Neural cell (in vitro differentiated cells): Measurements from ENCODE around the gene RAPGEF2. TPM values are rescaled to one million over a fixed set of nuclear protein-coding genes. Genes with fewer than 3 reads are reported as not detected.

ENCODE experiments used
- H2AFZ ChIP-seq: fragments of 200-600, 300-800 bp; sonication (generic), shearing (Covaris generic); 2 replicates; pipeline ENCODE4 v1.6.0; 2014; ENCODE audit warnings: low read depth, mild to moderate bottlenecking, antibody characterized with exemption, low read length, moderate library complexity
- H3F3A ChIP-seq: fragments of 200-600 bp; shearing (Covaris generic); 2 replicates; pipeline ENCODE4 v1.6.1; 2016; ENCODE audit warnings: mild to moderate bottlenecking, moderate library complexity, mixed read lengths, antibody characterized with exemption, low read length; ENCODE audit not compliant: insufficient read depth, poor library complexity, severe bottlenecking
- H3K27ac ChIP-seq: fragments of 200-600, 300-800 bp; sonication (generic), shearing (Covaris generic); 2 replicates; pipeline ENCODE4 v1.5.1; 2014; ENCODE audit warnings: mild to moderate bottlenecking, low read length, moderate library complexity
- H3K27me3 ChIP-seq: fragments of 300-800, 200-600 bp; sonication (generic), shearing (Covaris generic); 2 replicates; pipeline ENCODE4 v1.6.0; 2014; ENCODE audit warnings: mild to moderate bottlenecking, low read depth, low read length, moderate library complexity; ENCODE audit not compliant: insufficient read depth
- H3K36me3 ChIP-seq: fragments of 300-800, 200-600 bp; sonication (generic), shearing (Covaris generic); 2 replicates; pipeline ENCODE4 v1.5.1; 2014; ENCODE audit warnings: mild to moderate bottlenecking, antibody characterized with exemption, low read length, moderate library complexity; ENCODE audit not compliant: insufficient read depth
- H3K4me2 ChIP-seq: fragments of 300-800, 200-600 bp; sonication (generic), shearing (Covaris generic); 2 replicates; pipeline ENCODE4 v1.6.0; 2014; ENCODE audit warnings: mild to moderate bottlenecking, low read length
- H3K4me3 ChIP-seq: fragments of 300-800, 200-600 bp; sonication (generic), shearing (Covaris generic); 2 replicates; pipeline ENCODE4 v1.5.1; 2014; ENCODE audit warnings: mild to moderate bottlenecking, low read length, moderate library complexity
- H3K79me2 ChIP-seq: fragments of 200-600 bp; shearing (Covaris generic); replicated peaks from 2 replicates; pipeline ENCODE4 v1.6.0; 2014; ENCODE audit warnings: mild to moderate bottlenecking, low read length, moderate library complexity; ENCODE audit not compliant: insufficient read depth
- H3K9ac ChIP-seq: fragments of 300-800, 200-600 bp; sonication (generic), shearing (Covaris generic); 2 replicates; pipeline ENCODE4 v1.6.1; 2016; ENCODE audit warnings: mild to moderate bottlenecking, low read length, mixed read lengths
- H3K9me2 ChIP-seq: fragments of 200-600 bp; shearing (Covaris generic); 2 replicates; pipeline ENCODE4 v1.6.1; 2016; ENCODE audit warnings: mild to moderate bottlenecking, low read length, mixed read lengths; ENCODE audit not compliant: insufficient read depth
- H3K9me3 ChIP-seq: fragments of 200-600, 300-800 bp; sonication (generic), shearing (Covaris generic); 2 replicates; pipeline ENCODE4 v1.6.1; 2016; ENCODE audit warnings: mild to moderate bottlenecking, mixed run types, low read length, moderate library complexity, mixed read lengths
- H4K20me1 ChIP-seq: fragments of 200-600 bp; shearing (Covaris generic); 2 replicates; pipeline ENCODE4 v1.6.1; 2016; ENCODE audit warnings: mild to moderate bottlenecking, mixed run types; ENCODE audit not compliant: insufficient read depth
- CTCF ChIP-seq: fragments of 450-650 bp; IDR thresholded peaks from 2 replicates; pipeline ENCODE4 v1.5.1; 2014; ENCODE audit warnings: antibody characterized with exemption, mild to moderate bottlenecking, moderate library complexity; ENCODE audit not compliant: poor library complexity, severe bottlenecking
- EP300 ChIP-seq: fragments of 450-650 bp; conservative IDR thresholded peaks from 2 replicates; pipeline ENCODE4 v1.6.1; 2014; ENCODE audit warnings: antibody characterized with exemption, mild to moderate bottlenecking, moderate library complexity; ENCODE audit not compliant: poor library complexity, severe bottlenecking
- EZH2 ChIP-seq: fragments of 200-600, 300-800 bp; shearing (Covaris generic), sonication (generic); IDR thresholded peaks from 2 replicates; pipeline ENCODE4 v1.6.1; 2014; ENCODE audit warnings: antibody characterized with exemption, low read length, borderline replicate concordance, mild to moderate bottlenecking; ENCODE audit not compliant: insufficient read depth, poor library complexity, severe bottlenecking
- MXI1 ChIP-seq: fragments of 450-650 bp; conservative IDR thresholded peaks from 2 replicates; pipeline ENCODE4 v1.6.1; 2014; ENCODE audit warnings: antibody characterized with exemption, mild to moderate bottlenecking; ENCODE audit not compliant: poor library complexity, severe bottlenecking
- POLR2AphosphoS5 ChIP-seq: IDR thresholded peaks from 2 replicates; pipeline ENCODE4 v1.6.1; 2012
- RAD21 ChIP-seq: fragments of 450-650 bp; conservative IDR thresholded peaks from 2 replicates; pipeline ENCODE4 v1.6.1; 2014; ENCODE audit warnings: antibody characterized with exemption, mild to moderate bottlenecking, moderate library complexity
- REST ChIP-seq: IDR thresholded peaks from 2 replicates; pipeline ENCODE4 v1.6.1; 2012; ENCODE audit warnings: borderline replicate concordance
- SMC3 ChIP-seq: fragments of 450-650 bp; conservative IDR thresholded peaks from 2 replicates; pipeline ENCODE4 v1.6.1; 2014; ENCODE audit warnings: antibody characterized with exemption, mild to moderate bottlenecking, moderate library complexity; ENCODE audit not compliant: poor library complexity
- TAF1 ChIP-seq: IDR thresholded peaks from 2 replicates; pipeline ENCODE4 v1.6.1; 2012; ENCODE audit warnings: low read depth
- polyA plus RNA-seq: library from polyadenylated mRNA; depleted of rRNA; stranded (reverse); fragments of >200 nt; gene quantifications from 2 replicates; pipeline ENCODE4 v1.2.3, GENCODE V29; 2014

RAPGEF2 gene
- polyA plus RNA-seq, 1 donor from 2014 or later, result 134 TPM

- Histone ChIP-seq H3K9me2 (no peaks in the 10 kb centered on the region), H3K79me2 (peaks cover 27% of the 10 kb centered on the region), H3K27ac (no peak overlapping the region), H2AFZ (no peak overlapping the region), H3K9me3 (no peaks in the 10 kb centered on the region), H3F3A (no peaks in the 10 kb centered on the region), H3K36me3 (peaks cover 5% of the 10 kb centered on the region), H3K4me2 (no peak overlapping the region), H3K9ac (no peak overlapping the region), H4K20me1 (no peaks in the 10 kb centered on the region), H3K4me3 (no peak overlapping the region), H3K27me3 (no peaks in the 10 kb centered on the region)
- TF ChIP-seq TAF1 (no peak), CTCF (no peak), EZH2 (no peak), EP300 (no peak), MXI1 (no peak), REST (no peak), POLR2AphosphoS5 (no peak), SMC3 (no peak), RAD21 (no peak)
Observed at GRCh38 chr4:159284113-159284512, 181.2 kb downstream of the RAPGEF2 start.

GRCh38 chr4:159284733-159285132 is 181.9 kb downstream of the RAPGEF2 start:
- peaks cover 24% of the 10 kb centered on the region for H3K79me2 ChIP-seq
- H3F3A ChIP-seq, result no peaks in the 10 kb centered on the region
- H3K27ac ChIP-seq, result no peak overlapping the region
- TF ChIP-seq MXI1, result no peak
- H3K27me3 ChIP-seq, result no peaks in the 10 kb centered on the region
- H3K9me3 ChIP-seq, result no peaks in the 10 kb centered on the region
- no peak overlapping the region for H3K4me2 ChIP-seq
- no peaks in the 10 kb centered on the region for H4K20me1 ChIP-seq
- peaks cover 5% of the 10 kb centered on the region for H3K36me3 ChIP-seq
- H3K9ac ChIP-seq, result no peak overlapping the region
- H2AFZ ChIP-seq, result no peak overlapping the region
- H3K4me3 ChIP-seq, result no peak overlapping the region
- no peaks in the 10 kb centered on the region for H3K9me2 ChIP-seq

- no peak overlapping the region for H3K27ac ChIP-seq
- H3F3A ChIP-seq, result peaks cover 1% of the 10 kb centered on the region
- no peak overlapping the region for H3K4me3 ChIP-seq
- H3K9ac ChIP-seq, result no peak overlapping the region
- H3K9me3 ChIP-seq, result no peaks in the 10 kb centered on the region
- no peak overlapping the region for H2AFZ ChIP-seq
- H4K20me1 ChIP-seq, result peaks cover 3% of the 10 kb centered on the region
- H3K4me2 ChIP-seq, result no peak overlapping the region
- H3K79me2 ChIP-seq, result peaks cover 16% of the 10 kb centered on the region
- H3K36me3 ChIP-seq, result peaks cover 5% of the 10 kb centered on the region
- TF ChIP-seq CTCF (no peak), POLR2AphosphoS5 (no peak), REST (no peak), EP300 (no peak), TAF1 (no peak), RAD21 (no peak), EZH2 (no peak), MXI1 (no peak), SMC3 (no peak)
- no peaks in the 10 kb centered on the region for H3K27me3 ChIP-seq
- no peaks in the 10 kb centered on the region for H3K9me2 ChIP-seq
Observed at GRCh38 chr4:159287767-159288166, 184.9 kb downstream of the RAPGEF2 start.
